NCI-H2227 treated with DMSO at 0.1 percent for 48 hours (cell line): ENCODE results near the gene CACNA1H.

Source experiments
- DNase-seq: peaks from one replicate; lab custom pipeline; 2025; lab: John Stamatoyannopoulos, UW

The CACNA1H gene

GRCh38 chr16:1158456-1159324, 5.8 kb downstream of the CACNA1H start:
- DNase-seq = no peak

DNA sequence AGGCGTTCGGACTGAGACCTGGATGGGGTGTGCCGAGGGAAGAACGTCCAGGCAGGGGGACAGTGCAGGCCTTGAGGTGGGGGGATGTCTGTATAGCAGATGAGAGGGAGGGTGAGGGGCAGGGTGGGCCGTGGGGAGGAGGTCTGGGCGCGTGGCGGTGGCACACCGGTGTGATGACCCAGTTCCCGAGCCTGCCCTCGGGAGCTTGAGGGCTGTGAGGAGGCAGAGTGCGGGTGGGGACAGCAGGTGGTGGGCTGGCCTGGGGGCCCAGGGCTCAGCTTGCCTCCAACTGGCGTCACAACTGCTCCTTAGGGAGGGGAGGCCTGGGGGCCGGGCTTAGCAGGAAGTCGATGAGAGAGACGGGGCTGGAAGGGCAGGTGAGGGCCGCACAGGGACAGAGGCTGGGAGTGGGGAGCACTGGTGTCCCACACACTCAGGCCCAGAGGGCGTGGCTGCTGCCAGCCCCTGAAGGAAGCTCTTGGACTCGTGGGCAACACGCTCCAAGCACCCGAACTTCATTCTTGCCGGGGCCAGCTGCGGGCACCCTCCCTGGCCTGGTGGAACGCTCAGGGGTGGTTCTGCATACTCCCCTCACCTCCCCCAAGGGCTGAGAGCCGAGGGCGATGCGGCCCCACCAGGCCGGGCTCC, 6.5 kb downstream of the CACNA1H start:
- DNase-seq = no peak

GRCh38 chr16:1159973-1160772, 7.3 kb downstream of the CACNA1H start:
- DNase-seq = no peak

DNA sequence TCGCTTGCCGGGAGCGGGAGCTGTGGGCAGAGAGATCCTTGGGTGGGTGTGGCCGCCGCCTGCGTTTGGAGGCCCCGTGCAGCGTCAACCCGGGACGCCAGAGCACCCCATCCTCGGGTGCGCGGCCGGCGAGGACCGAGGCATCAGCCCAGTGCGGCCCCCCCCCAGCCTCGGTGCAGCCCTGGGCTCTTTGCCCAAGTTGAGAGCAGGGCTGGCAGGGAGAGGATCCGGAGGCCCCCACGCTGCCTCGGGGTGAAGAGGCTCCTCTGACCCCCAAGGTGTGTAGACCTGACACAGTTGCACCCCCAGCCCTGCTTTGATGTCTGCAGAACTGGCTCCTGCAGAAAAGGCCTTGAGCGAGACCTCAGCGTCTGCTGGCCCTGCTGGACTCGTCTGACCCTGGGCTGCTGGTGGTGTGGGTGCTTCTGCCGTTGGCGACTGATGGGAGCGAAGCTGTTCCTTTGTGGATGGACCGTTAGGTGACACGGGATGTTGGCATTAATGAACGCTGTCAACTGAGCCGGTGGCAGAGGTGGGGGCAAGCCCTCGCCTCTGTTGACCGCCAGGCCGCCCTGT, 8.0 kb downstream of the CACNA1H start:
- DNase-seq = no peak

GRCh38 chr16:1162701-1163566, 10.0 kb downstream of the CACNA1H start:
- no peak for DNase-seq

GRCh38 chr16:1163567-1164055, 10.7 kb downstream of the CACNA1H start:
- no peak for DNase-seq

GRCh38 chr16:1164382-1164781, 11.5 kb downstream of the CACNA1H start:
- DNase-seq = no peak

GRCh38 chr16:1164975-1165374, 12.1 kb downstream of the CACNA1H start:
- no peak for DNase-seq

- no peak for DNase-seq
Measured at GRCh38 chr16:1165511-1165910, 12.6 kb downstream of the CACNA1H start.

DNA sequence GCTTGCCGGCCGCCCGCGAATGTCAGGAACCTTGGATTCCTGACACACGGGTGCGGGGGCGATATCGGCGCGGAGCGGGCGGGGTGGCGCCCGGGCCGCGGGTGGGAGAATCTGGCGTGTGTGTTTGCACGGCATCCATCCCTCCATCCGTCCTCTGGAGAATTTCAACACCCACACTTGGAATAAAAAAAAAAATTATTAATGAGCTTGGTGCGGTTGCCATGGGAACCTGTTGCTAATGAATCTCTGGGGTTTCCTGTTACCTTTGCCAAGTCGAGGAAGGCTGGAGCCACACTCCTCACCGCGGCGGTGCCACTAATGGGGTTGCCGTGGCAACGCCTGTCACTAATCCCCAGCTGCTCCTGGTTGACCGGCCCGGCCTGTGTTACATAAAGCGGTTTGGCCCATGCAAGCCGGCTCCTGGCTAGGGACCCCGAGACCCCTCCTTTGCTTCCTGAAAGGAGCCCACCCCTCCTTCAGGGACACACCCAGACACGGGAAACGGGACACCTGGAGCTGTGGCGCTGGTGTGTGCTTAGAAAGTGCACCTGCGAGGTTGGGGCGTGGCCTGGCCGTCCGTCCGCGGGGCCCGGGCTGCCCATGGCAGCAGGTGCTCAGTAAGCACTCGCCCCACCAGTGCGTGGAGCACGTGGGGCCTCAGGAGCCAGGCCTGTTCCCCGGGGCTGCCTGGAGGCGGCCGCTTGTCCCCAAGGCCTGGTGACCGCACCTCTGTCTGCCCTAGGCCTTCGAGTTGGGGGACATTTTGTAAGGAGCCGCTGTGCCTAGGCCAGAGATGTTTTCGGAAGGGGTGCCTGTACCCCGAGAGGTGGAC, 14.6 kb downstream of the CACNA1H start:
- no peak for DNase-seq

DNA sequence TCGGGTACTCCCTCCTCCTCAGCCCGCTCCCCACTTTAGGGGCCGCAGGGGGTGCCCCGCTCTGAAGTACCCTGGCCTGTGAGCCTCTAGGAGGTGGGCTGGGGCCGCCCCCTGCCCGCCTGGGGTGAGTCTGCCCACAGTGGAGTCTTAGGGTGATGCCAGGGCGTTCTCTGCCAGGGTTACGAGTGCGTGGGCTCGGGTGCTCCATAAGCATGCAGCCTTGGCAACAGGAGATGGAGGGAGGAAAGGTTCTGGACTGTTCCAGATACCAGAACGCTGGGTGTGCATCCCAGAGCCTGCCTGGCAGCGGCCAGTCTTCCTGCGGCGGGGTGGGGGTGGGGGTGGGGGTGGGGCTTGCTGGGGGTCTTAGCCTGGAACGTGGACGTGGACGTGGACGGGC, 15.9 kb downstream of the CACNA1H start:
- DNase-seq = no peak

DNA sequence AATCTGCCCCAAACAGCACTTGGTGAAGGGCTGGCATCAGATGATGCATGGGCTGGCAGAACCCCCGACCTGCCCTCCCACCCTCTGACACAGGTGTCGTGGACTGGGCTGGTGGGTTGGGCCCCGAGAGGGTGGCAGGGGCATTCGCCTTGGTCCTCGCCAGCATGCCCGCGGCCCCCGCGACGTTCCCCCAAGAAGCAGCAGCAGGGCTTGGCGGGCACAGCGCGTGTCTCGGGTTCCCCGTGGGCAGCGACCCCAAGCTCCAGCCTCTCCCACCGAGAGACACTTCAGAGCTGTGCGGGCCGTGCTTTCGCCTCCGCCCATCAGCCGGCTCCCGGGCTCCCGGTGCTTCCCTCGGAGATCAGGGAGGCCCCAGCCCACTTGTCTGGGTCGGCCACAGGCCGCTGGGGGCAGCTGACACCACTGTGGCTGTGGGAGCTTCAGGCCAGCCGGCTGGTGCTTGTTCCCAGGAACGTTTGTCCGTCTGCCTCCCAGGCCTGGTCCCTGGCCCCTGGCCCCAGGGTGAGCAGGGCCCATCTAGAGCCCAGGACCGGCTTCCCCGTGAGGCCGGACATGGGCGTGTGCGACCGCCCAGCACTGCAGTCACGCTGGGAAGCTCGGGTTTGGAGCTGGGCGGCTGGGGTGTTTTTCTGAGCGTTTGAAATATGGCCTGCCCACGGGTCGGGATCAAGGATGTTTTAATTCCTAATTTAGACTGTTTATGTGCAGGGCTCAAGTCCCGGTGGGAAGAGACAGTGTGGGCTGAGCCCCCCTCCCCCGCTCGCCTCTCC, 16.6 kb downstream of the CACNA1H start:
- DNase-seq = no peak

DNA sequence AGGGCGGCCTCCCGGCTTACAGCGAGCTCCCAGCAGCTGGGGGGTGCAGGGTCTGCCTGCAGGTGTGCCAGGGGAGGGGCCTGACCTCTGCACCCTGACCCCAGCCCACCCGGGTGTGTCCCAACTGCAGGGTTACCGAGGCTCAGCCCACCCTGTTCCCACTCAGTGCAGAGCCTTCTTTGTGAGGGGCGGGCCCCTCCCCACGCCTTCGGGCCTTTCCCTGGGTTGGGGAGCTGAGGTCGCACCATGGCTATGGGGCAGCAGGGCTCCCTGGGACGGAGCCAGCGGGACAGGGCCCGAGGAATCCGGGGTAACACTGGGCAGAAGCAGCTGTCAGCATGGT, 17.1 kb downstream of the CACNA1H start:
- no peak for DNase-seq

GRCh38 chr16:1171001-1171400, 18.1 kb downstream of the CACNA1H start:
- DNase-seq = no peak

- no peak for DNase-seq
Measured at GRCh38 chr16:1171854-1172428, 19.0 kb downstream of the CACNA1H start.

DNA sequence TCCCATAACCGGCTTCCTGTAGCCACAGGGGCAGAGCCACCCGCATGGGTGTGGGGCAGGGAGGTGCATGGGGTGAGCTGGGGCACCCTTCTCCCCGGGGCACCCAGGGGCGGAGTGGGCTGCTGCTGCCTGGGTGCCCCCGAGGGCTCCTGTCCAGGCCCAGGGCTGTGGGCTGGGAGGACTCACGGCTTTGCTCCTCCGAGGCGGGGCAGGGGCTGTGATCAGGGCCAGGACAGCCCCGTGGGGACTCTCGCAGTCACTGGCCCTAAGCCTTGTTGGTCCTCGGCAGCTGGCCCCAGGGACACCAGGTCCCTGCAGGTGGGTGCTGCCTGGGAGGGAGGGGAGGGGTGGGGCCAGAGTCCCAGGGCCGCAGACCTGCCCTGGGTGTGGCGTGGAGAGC, 19.7 kb downstream of the CACNA1H start:
- no peak for DNase-seq

GRCh38 chr16:1173788-1174451, 21.0 kb downstream of the CACNA1H start:
- DNase-seq = no peak

DNA sequence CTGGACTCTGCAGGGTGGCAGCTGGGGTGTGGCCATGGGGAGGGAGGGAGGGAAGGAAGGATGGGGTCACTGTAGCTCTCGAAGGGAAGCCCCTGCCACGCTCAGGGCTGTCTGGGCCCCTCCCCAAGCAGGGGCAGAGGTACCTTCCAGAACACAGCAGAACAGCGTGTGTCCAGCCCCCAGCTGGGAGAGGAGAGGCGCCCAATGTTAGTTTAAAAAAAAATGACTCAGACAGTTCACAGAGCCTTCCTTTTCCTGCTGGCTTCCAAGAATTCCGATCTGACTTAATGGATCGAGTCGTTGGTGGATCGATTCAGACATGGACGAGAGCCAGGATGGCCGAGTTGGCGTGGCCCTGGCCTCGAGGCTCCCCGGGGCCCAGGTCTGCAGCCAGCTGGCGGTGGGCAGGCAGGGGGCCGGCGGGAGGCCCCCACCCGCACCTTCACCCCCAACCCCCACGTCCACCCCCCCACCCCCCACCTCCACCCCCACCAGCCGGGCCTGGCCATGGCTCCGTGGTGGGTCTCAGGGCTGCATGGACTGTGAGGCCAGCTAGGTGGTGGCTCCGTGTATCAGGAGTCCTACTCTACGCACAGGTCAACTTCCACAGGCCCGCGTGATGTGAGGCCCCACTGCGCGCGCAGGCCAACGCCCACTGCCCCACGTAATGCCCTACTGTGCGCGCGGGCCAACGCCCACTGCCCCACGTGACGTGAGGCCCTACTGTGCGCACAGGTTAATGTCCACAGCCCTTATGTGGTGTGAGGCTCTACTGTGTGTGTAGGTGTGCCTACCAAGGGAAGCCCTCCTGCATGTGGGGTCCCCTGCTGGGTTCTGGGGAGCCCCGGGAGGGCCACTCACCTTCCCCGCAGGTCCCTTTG, 21.8 kb downstream of the CACNA1H start:
- DNase-seq = no peak
